GM12873 (cell line): ENCODE data around the gene UPF1.

Experiments used
- TF ChIP-seq, protein P1 (sequence below): IDR thresholded peaks from 2 replicates; pipeline ENCODE4 v1.5.1; 2012; ENCODE audit warnings: low read depth, mild to moderate bottlenecking, moderate library complexity, low read length, control low read depth; ENCODE audit not compliant: insufficient read depth; ENCODE audit errors: missing control alignments

UPF1 gene

GRCh38 chr19:18869023-18869618 lies 37.4 kb downstream of the UPF1 start:
- TF ChIP-seq, protein P1, sequence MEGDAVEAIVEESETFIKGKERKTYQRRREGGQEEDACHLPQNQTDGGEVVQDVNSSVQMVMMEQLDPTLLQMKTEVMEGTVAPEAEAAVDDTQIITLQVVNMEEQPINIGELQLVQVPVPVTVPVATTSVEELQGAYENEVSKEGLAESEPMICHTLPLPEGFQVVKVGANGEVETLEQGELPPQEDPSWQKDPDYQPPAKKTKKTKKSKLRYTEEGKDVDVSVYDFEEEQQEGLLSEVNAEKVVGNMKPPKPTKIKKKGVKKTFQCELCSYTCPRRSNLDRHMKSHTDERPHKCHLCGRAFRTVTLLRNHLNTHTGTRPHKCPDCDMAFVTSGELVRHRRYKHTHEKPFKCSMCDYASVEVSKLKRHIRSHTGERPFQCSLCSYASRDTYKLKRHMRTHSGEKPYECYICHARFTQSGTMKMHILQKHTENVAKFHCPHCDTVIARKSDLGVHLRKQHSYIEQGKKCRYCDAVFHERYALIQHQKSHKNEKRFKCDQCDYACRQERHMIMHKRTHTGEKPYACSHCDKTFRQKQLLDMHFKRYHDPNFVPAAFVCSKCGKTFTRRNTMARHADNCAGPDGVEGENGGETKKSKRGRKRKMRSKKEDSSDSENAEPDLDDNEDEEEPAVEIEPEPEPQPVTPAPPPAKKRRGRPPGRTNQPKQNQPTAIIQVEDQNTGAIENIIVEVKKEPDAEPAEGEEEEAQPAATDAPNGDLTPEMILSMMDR, result no peak

GRCh38 chr19:18869781-18870530 lies 38.2 kb downstream of the UPF1 start:
- TF ChIP-seq, protein P1, result no peak

- TF ChIP-seq, protein P1, result no peak
These were observed 38.9 kb downstream of the UPF1 start for GRCh38 chr19:18870531-18871172.

- TF ChIP-seq, protein P1, result no peak
These were observed 39.8 kb downstream of the UPF1 start for GRCh38 chr19:18871543-18871942.

DNA sequence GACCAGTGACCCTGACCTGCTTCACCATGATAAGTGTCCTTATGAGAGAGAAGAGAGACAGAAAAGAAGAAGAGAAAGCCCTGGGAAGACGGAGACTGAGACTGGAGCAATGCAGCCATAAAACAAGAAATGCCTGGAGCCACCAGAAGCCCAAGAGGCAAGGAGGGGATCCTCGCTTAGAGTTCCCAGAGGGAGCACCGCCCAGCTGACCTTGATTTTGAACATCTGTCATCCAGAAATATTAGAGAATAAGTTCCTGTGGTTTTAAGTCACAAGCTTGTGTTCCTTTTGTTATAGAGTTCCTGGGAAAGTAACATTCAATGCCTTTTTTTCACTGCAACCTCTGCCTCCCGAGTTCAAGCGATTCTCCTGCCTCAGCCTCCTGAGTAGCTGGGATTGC lies 44.0 kb downstream of the UPF1 start:
- TF ChIP-seq, protein P1, result no peak

- TF ChIP-seq, protein P1, result no peak
These were observed 45.1 kb downstream of the UPF1 start for GRCh38 chr19:18876865-18877264.

GRCh38 chr19:18878058-18878797 lies 46.5 kb downstream of the UPF1 start:
- TF ChIP-seq, protein P1, result no peak
